GM12891 (cell line): ENCODE measurements around the gene AMELX.

Experiments used
- POLR2AphosphoS5 ChIP-seq: IDR thresholded peaks from 2 replicates; pipeline ENCODE4 v1.6.1; 2011; ENCODE audit warnings: low read depth, low read length, control low read depth
- TAF1 ChIP-seq: IDR thresholded peaks from 2 replicates; pipeline ENCODE4 v1.6.1; 2011; ENCODE audit warnings: low read depth, low read length, control low read depth

DNA sequence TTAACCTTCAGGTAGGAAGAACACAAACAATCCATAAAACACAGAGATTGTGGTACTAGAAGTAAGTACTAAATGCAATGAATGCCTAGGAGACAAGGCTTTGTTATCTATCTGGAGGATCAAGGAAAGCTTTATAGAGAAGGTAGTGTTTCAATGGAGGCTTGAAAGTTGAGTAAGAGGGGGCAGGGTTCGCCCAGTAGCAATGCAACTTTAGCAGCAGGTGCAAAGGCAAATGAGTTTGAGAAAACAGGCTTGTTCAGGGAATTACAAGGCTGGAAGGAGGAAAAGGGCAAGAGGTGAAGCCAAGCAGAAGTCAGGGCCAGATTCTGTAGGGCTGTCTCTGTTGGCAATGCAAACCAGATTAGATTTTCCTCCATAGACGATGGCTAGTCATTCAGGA is 35.5 kb upstream of the AMELX start:
- TF ChIP-seq POLR2AphosphoS5 (no peak), TAF1 (no peak)
